ENCODE measurements around the gene LRP3.

DNA sequence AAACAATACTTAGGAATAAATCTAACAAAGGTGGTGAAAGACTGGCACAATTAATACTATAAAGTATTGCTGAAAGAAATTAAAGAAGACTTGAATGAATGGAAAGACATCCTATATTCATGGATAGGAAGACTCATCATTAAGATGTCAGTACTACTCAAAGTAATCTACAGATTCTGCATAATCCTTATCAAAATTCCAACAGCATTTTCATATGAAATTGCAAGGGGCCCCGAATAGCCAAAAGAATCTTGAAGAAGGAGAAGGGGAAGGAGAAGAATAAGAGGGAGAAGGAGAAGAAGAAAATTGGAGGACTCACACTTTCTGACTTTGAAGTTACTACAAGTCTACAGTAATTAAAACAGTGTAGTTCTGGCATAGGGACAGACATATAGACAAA is 25.6 kb upstream of the LRP3 start:
- TF ChIP-seq POLR2A (IDR thresholded peaks at IDR 0.05), result no peak
- TF ChIP-seq, protein P1, sequence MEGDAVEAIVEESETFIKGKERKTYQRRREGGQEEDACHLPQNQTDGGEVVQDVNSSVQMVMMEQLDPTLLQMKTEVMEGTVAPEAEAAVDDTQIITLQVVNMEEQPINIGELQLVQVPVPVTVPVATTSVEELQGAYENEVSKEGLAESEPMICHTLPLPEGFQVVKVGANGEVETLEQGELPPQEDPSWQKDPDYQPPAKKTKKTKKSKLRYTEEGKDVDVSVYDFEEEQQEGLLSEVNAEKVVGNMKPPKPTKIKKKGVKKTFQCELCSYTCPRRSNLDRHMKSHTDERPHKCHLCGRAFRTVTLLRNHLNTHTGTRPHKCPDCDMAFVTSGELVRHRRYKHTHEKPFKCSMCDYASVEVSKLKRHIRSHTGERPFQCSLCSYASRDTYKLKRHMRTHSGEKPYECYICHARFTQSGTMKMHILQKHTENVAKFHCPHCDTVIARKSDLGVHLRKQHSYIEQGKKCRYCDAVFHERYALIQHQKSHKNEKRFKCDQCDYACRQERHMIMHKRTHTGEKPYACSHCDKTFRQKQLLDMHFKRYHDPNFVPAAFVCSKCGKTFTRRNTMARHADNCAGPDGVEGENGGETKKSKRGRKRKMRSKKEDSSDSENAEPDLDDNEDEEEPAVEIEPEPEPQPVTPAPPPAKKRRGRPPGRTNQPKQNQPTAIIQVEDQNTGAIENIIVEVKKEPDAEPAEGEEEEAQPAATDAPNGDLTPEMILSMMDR (IDR thresholded peaks at IDR 0.05), result no peak
- TF ChIP-seq EP300 (IDR thresholded peaks at IDR 0.05), result no peak
- TF ChIP-seq POLR2AphosphoS5 (IDR thresholded peaks at IDR 0.05), result no peak

Measured in upper lobe of left lung (tissue), 4 donors.